ENCODE data around the gene TMEM52.

- no peak for TF ChIP-seq CTCF (IDR thresholded peaks at IDR 0.05; ENCODE audit: insufficient read depth, low read depth, low read length)
- TF ChIP-seq EZH2 (IDR thresholded peaks at IDR 0.05; ENCODE audit: insufficient read depth, low read length), result no peak
Measured at GRCh38 chr1:1893291-1893985, 25.6 kb downstream of the TMEM52 start.
